OCI-LY7 (cell line): ENCODE measurements around the gene BCAR3. TPM values are rescaled to one million over a fixed set of nuclear protein-coding genes. Genes with fewer than 3 reads are reported as not detected.

ENCODE experiments used
- BruUV-seq: library from RNA; stranded (reverse); fragments of 400-500 nt; replicated peaks from 2 replicates; lab custom pipeline; 2021; lab: Mats Ljungman, UMichigan
- CTCF ChIA-PET: fragments of 300-600 bp; sonication (Branson Sonifier 250); formaldehyde crosslinking; loops from one replicate; lab custom pipeline; 2022; ENCODE audit warnings: antibody characterized with exemption; ENCODE audit not compliant: unreplicated experiment; lab: Charles Lee
- POLR2A ChIA-PET: fragments of 300-600 bp; sonication (Branson Sonifier 250); formaldehyde crosslinking; loops from one replicate; lab custom pipeline; 2022; ENCODE audit warnings: antibody characterized with exemption; lab: Charles Lee
- DNase-seq: peaks from one replicate; pipeline ENCODE4 v3.0.0-alpha.2; 2015; ENCODE audit warnings: low spot score
- H2AFZ ChIP-seq: fragments of 200-600 bp; sonication (generic), shearing (Covaris generic); 2 replicates; pipeline ENCODE4 v1.6.1; 2014; ENCODE audit warnings: mild to moderate bottlenecking, antibody characterized with exemption, low read length, moderate library complexity
- H3K27ac ChIP-seq: fragments of 200-600 bp; sonication (generic); 2 replicates; pipeline ENCODE4 v1.5.1; 2014; ENCODE audit warnings: mixed run types, low read depth, mild to moderate bottlenecking, moderate library complexity, low read length, inconsistent platforms; ENCODE audit not compliant: poor library complexity, severe bottlenecking
- H3K36me3 ChIP-seq: fragments of 200-600 bp; sonication (generic); 2 replicates; pipeline ENCODE4 v1.6.1; 2014; ENCODE audit warnings: mild to moderate bottlenecking, antibody characterized with exemption, low read length, moderate library complexity, mixed read lengths; ENCODE audit not compliant: insufficient read depth
- H3K4me1 ChIP-seq: fragments of 200-600 bp; sonication (generic); 2 replicates; pipeline ENCODE4 v1.5.1; 2014; ENCODE audit warnings: mild to moderate bottlenecking, low read length; ENCODE audit not compliant: insufficient read depth, poor library complexity, severe bottlenecking
- H3K4me2 ChIP-seq: fragments of 200-600 bp; sonication (generic); 2 replicates; pipeline ENCODE4 v1.6.1; 2014; ENCODE audit warnings: mild to moderate bottlenecking, low read length
- H3K4me3 ChIP-seq: fragments of 200-600 bp; sonication (generic); 2 replicates; pipeline ENCODE4 v1.5.1; 2014; ENCODE audit warnings: mild to moderate bottlenecking, low read depth, low read length; ENCODE audit not compliant: poor library complexity, severe bottlenecking
- H3K79me2 ChIP-seq: fragments of 200-600 bp; sonication (generic); 2 replicates; pipeline ENCODE4 v1.6.1; 2016; ENCODE audit warnings: low read depth, mild to moderate bottlenecking, low read length, moderate library complexity, mixed read lengths; ENCODE audit not compliant: insufficient read depth
- H3K9me2 ChIP-seq: fragments of 200-600 bp; sonication (generic); 2 replicates; pipeline ENCODE4 v1.6.1; 2016; ENCODE audit warnings: mild to moderate bottlenecking, low read length, mixed read lengths; ENCODE audit not compliant: insufficient read depth
- H3K9me3 ChIP-seq: fragments of 200-600 bp; sonication (generic); 2 replicates; pipeline ENCODE4 v1.6.1; 2014; ENCODE audit warnings: mild to moderate bottlenecking, mixed run types, low read length, mixed read lengths
- H4K20me1 ChIP-seq: fragments of 200-600 bp; sonication (generic); 2 replicates; pipeline ENCODE4 v1.6.1; 2014; ENCODE audit warnings: mild to moderate bottlenecking, antibody characterized with exemption, low read length, moderate library complexity, mixed read lengths; ENCODE audit not compliant: insufficient read depth
- CTCF ChIP-seq: fragments of 200-600 bp; sonication (generic); conservative IDR thresholded peaks from 2 replicates; pipeline ENCODE4 v1.5.1; 2014; ENCODE audit warnings: mild to moderate bottlenecking, antibody characterized with exemption, low read length, moderate library complexity, mixed read lengths
- EZH2phosphoT487 ChIP-seq: fragments of 200-600 bp; sonication (generic); IDR thresholded peaks from 2 replicates; pipeline ENCODE4 v1.6.1; 2018; ENCODE audit warnings: low read depth, borderline replicate concordance, mild to moderate bottlenecking, mixed run types, antibody characterized with exemption, low read length, moderate library complexity, mixed read lengths
- intact Hi-C: fragments of 100-400 bp; cut with micrococcal nuclease; formaldehyde crosslinking; loops from one replicate; pipeline ENCODE4 v1.10.0; 2022; ENCODE audit not compliant: unreplicated experiment
- total RNA-seq, 2 experiments: library from RNA; depleted of rRNA in 1 of 2; stranded (reverse); fragments of >200 nt in 1 of 2; shearing (Covaris generic) in 1 of 2; gene quantifications; 2 replicates each; pipeline ENCODE4 v1.2.3, GENCODE V29; 2014 to 2022

BCAR3 gene
- total RNA-seq, 2 experiments from 2014 or later = 16.3 to 24.2 TPM

GRCh38 chr1:93670141-93670540 lies 11.5 kb downstream of the BCAR3 start:
- no TSS peak for BruUV-seq
- Histone ChIP-seq H3K27ac (no peak overlapping the region), H3K9me2 (no peaks in the 10 kb centered on the region), H2AFZ (no peak overlapping the region), H4K20me1 (no peaks in the 10 kb centered on the region), H3K4me2 (no peak overlapping the region), H3K79me2 (peaks cover 16% of the 10 kb centered on the region), H3K36me3 (peaks cover 86% of the 10 kb centered on the region), H3K4me1 (no peaks in the 10 kb centered on the region), H3K4me3 (no peak overlapping the region), H3K9me3 (no peaks in the 10 kb centered on the region)
- intact Hi-C loops = no loop called here
- POLR2A ChIA-PET = interaction anchor here (1.0 to 3.9 kb wide), 6 partner anchors 9 to 106 kb away, joined by 3 to 22 read pairs (median 3); no protein-coding TSS in a partner anchor
- TF ChIP-seq CTCF (no peak), EZH2phosphoT487 (no peak)
- no peak for DNase-seq
- CTCF ChIA-PET = interaction anchor here (0.9 kb wide), 1 partner anchor 65 kb away, joined by 3 read pairs; no protein-coding TSS in a partner anchor

GRCh38 chr1:93669369-93669768 lies 12.3 kb downstream of the BCAR3 start:
- H3K9me3 ChIP-seq = no peaks in the 10 kb centered on the region
- TF ChIP-seq EZH2phosphoT487 (no peak), CTCF (no peak)
- no peak overlapping the region for H3K4me2 ChIP-seq
- H3K36me3 ChIP-seq = peaks cover 86% of the 10 kb centered on the region
- POLR2A ChIA-PET = interaction anchor here (0.7 to 3.9 kb wide), 4 partner anchors 8 to 22 kb away, joined by 3 to 22 read pairs (median 10); no protein-coding TSS in a partner anchor
- BruUV-seq = no TSS peak
- no peaks in the 10 kb centered on the region for H3K4me1 ChIP-seq
- CTCF ChIA-PET = no interaction called here
- H3K4me3 ChIP-seq = no peak overlapping the region
- H3K9me2 ChIP-seq = no peaks in the 10 kb centered on the region
- no peak for DNase-seq
- no peak overlapping the region for H3K27ac ChIP-seq
- no peak overlapping the region for H2AFZ ChIP-seq
- peaks cover 10% of the 10 kb centered on the region; the same call in 1 of the 2 replicates for H3K79me2 ChIP-seq
- intact Hi-C loops = no loop called here
- no peaks in the 10 kb centered on the region for H4K20me1 ChIP-seq

- no peak overlapping the region for H3K4me2 ChIP-seq
- TF ChIP-seq CTCF (no peak), EZH2phosphoT487 (no peak)
- no peaks in the 10 kb centered on the region for H4K20me1 ChIP-seq
- no TSS peak for BruUV-seq
- no peaks in the 10 kb centered on the region for H3K9me3 ChIP-seq
- no peaks in the 10 kb centered on the region for H3K9me2 ChIP-seq
- no peak overlapping the region for H3K27ac ChIP-seq
- no peak overlapping the region for H3K4me3 ChIP-seq
- CTCF ChIA-PET = no interaction called here
- H3K4me1 ChIP-seq = no peaks in the 10 kb centered on the region
- DNase-seq = no peak
- H3K79me2 ChIP-seq = peaks cover 10% of the 10 kb centered on the region; the same call in 1 of the 2 replicates
- peaks cover 86% of the 10 kb centered on the region for H3K36me3 ChIP-seq
- intact Hi-C loops = no loop called here
- H2AFZ ChIP-seq = no peak overlapping the region
- POLR2A ChIA-PET = interaction anchor here (0.7 to 2.2 kb wide), 4 partner anchors 10 to 105 kb away, joined by 3 to 17 read pairs (median 4); no protein-coding TSS in a partner anchor
Measured at GRCh38 chr1:93668951-93669350, 12.7 kb downstream of the BCAR3 start.
